Endothelial cell of umbilical vein (primary cell): Measurements from ENCODE around the gene RPS6KA6. TPM values are rescaled to one million over a fixed set of nuclear protein-coding genes. Genes with fewer than 3 reads are reported as not detected.

ENCODE experiments used
- BruUV-seq: library from RNA; stranded (reverse); fragments of 400-500 nt; replicated peaks from 2 replicates; lab custom pipeline; 2021; lab: Mats Ljungman, UMichigan
- CTCF ChIA-PET: fragments of 300-600, 350-600 bp; sonication (Branson Sonifier 250); formaldehyde crosslinking; loops from one replicate; lab custom pipeline; 2021; ENCODE audit warnings: antibody characterized with exemption, inconsistent platforms; lab: Charles Lee
- POLR2A ChIA-PET: fragments of 300-600, 350-600 bp; sonication (Branson Sonifier 250); formaldehyde crosslinking; loops from one replicate; lab custom pipeline; 2021; ENCODE audit warnings: antibody characterized with exemption, inconsistent platforms; lab: Charles Lee
- DNase-seq: peaks from one replicate; pipeline ENCODE4 v3.0.0-alpha.2; 2011; ENCODE audit warnings: low read depth, low spot score
- FAIRE-seq: peaks from 2 replicates; lab custom pipeline; 2011; peaks lifted over from hg19 to GRCh38; lab: Jason Lieb, UNC
- H2AFZ ChIP-seq: 2 replicates; pipeline ENCODE4 v1.6.0; 2012; ENCODE audit warnings: low read depth, low read length, control low read depth, inconsistent platforms
- H3K27ac ChIP-seq: 2 replicates; pipeline ENCODE4 v1.5.1; 2011; ENCODE audit warnings: low read depth, mild to moderate bottlenecking, control low read depth, low read length, moderate library complexity; ENCODE audit not compliant: insufficient read depth
- H3K27me3 ChIP-seq, 2 experiments: 2 replicates each; pipeline versions ENCODE4 v1.6.0 to v1.6.1; 2011; ENCODE audit warnings: low read length in 2 of 2, mixed read lengths in 1 of 2; ENCODE audit not compliant: control insufficient read depth in 2 of 2, insufficient read depth in 2 of 2
- H3K36me3 ChIP-seq, 2 experiments: 2 replicates in 1 of 2; 3 replicates in 1 of 2; pipeline ENCODE4 v1.5.1; 2011; ENCODE audit warnings: low read length in 2 of 2, mild to moderate bottlenecking in 1 of 2, moderate library complexity in 1 of 2; ENCODE audit not compliant: control insufficient read depth in 2 of 2, insufficient read depth in 2 of 2; ENCODE audit errors: extremely low read depth in 1 of 2
- H3K4me1 ChIP-seq: 3 replicates; pipeline ENCODE4 v1.5.1; 2011; ENCODE audit warnings: mild to moderate bottlenecking, low read length; ENCODE audit not compliant: control insufficient read depth, insufficient read depth; ENCODE audit errors: extremely low read depth
- H3K4me2 ChIP-seq: 2 replicates; pipeline ENCODE4 v1.6.1; 2011; ENCODE audit warnings: low read length, control low read depth, mixed read lengths; ENCODE audit not compliant: insufficient read depth
- H3K4me3 ChIP-seq, 3 experiments: fragments of 200-600 bp in 1 of 3; sonication (generic), shearing (Covaris generic) in 1 of 3; replicated peaks in 1 of 3; 2 replicates each; pipeline ENCODE4 v1.5.1; 2011 to 2016; ENCODE audit warnings: control low read depth in 3 of 3, low read length in 3 of 3, mild to moderate bottlenecking in 2 of 3, inconsistent platforms in 1 of 3, low read depth in 1 of 3, moderate library complexity in 1 of 3; ENCODE audit not compliant: insufficient read depth in 1 of 3
- H3K79me2 ChIP-seq: 2 replicates; pipeline ENCODE4 v1.6.0; 2012; ENCODE audit warnings: low read length, inconsistent platforms; ENCODE audit not compliant: control insufficient read depth, insufficient read depth
- H3K9ac ChIP-seq: replicated peaks from 2 replicates; pipeline ENCODE3; 2011; ENCODE audit warnings: low read length, control low read depth; ENCODE audit not compliant: insufficient read depth; ENCODE audit errors: extremely low read depth
- H3K9me1 ChIP-seq: replicated peaks from 3 replicates; pipeline ENCODE4 v1.6.0; 2011; ENCODE audit warnings: mild to moderate bottlenecking, low read length; ENCODE audit not compliant: control insufficient read depth, insufficient read depth; ENCODE audit errors: extremely low read depth
- H3K9me3 ChIP-seq: replicated peaks from 2 replicates; pipeline ENCODE4 v1.5.1; 2012; ENCODE audit warnings: low read length, inconsistent platforms; ENCODE audit not compliant: control insufficient read depth, insufficient read depth
- H4K20me1 ChIP-seq: replicated peaks from 2 replicates; pipeline ENCODE3; 2011; ENCODE audit warnings: mild to moderate bottlenecking, low read length; ENCODE audit not compliant: control insufficient read depth, insufficient read depth; ENCODE audit errors: extremely low read depth
- EZH2 ChIP-seq: IDR thresholded peaks from 2 replicates; pipeline ENCODE4 v1.6.1; 2012; ENCODE audit warnings: borderline replicate concordance, low read depth, mild to moderate bottlenecking, moderate library complexity, low read length, inconsistent platforms; ENCODE audit not compliant: severe bottlenecking
- FOS ChIP-seq: IDR thresholded peaks from 2 replicates; pipeline ENCODE4 v1.6.1; 2011; ENCODE audit warnings: mild to moderate bottlenecking, low read length, moderate library complexity, borderline replicate concordance; ENCODE audit not compliant: insufficient read depth
- GATA2 ChIP-seq: IDR thresholded peaks from 2 replicates; pipeline ENCODE4 v1.7.0; 2011; ENCODE audit warnings: low read depth, mild to moderate bottlenecking, moderate library complexity, mixed read lengths, low read length; ENCODE audit not compliant: insufficient read length, insufficient read depth
- JUN ChIP-seq: IDR thresholded peaks from 2 replicates; pipeline ENCODE4 v1.6.1; 2011; ENCODE audit warnings: borderline replicate concordance, low read depth; ENCODE audit not compliant: insufficient read length, insufficient read depth
- MYC ChIP-seq: IDR thresholded peaks from one replicate; pipeline ENCODE4 v1.6.1; 2011; ENCODE audit warnings: mild to moderate bottlenecking, low read depth, low read length
- POLR2A ChIP-seq: IDR thresholded peaks from 2 replicates; pipeline ENCODE4 v1.6.1; 2012; ENCODE audit warnings: low read depth, mild to moderate bottlenecking, control low read depth, low read length
- POLR2AphosphoS5 ChIP-seq: IDR thresholded peaks from 2 replicates; pipeline ENCODE4 v1.6.1; 2012; ENCODE audit warnings: low read depth, mild to moderate bottlenecking, control low read depth, low read length, moderate library complexity; ENCODE audit not compliant: insufficient read depth
- dilution Hi-C: fragments of 300-500 bp; cut with MboI; formaldehyde crosslinking; loops from one replicate; pipeline ENCODE4 v1.15.0; 2019; ENCODE audit warnings: low sequenced_read_pairs; ENCODE audit not compliant: extremely low pct_ligation_motif_present
- intact Hi-C: fragments of 100-400 bp; cut with micrococcal nuclease; formaldehyde crosslinking; loops from one replicate; pipeline ENCODE4 v1.10.0; 2022
- polyA plus RNA-seq, 4 experiments: library from polyadenylated mRNA; depleted of rRNA in 3 of 4; stranded (reverse) in 3 of 4; unstranded in 1 of 4; fragments of >200 nt; gene quantifications; 2 replicates each; pipeline versions ENCODE4 v1.2.1 to v1.2.3, GENCODE V29; 2011 to 2012; ENCODE audit warnings: missing spikeins in 1 of 4
- total RNA-seq: library from RNA; stranded (reverse); gene quantifications from 2 replicates; pipeline ENCODE4 v1.2.3, GENCODE V29; 2021
- TF ChIP-seq, protein P1 (sequence below): IDR thresholded peaks from 2 replicates; pipeline ENCODE4 v1.6.1; 2011; ENCODE audit not compliant: insufficient read depth, insufficient read length
- TF ChIP-seq, protein P2 (sequence below), 2 donors: IDR thresholded peaks; 1 replicate in 1 of 2; 2 replicates in 1 of 2; pipeline ENCODE4 v1.5.1; 2011; ENCODE audit warnings: low read length in 2 of 2, mild to moderate bottlenecking in 2 of 2, moderate library complexity in 2 of 2, control low read depth in 1 of 2, inconsistent platforms in 1 of 2, low read depth in 1 of 2; ENCODE audit not compliant: insufficient read depth in 1 of 2; ENCODE audit errors: extremely low read depth in 1 of 2

RPS6KA6 gene
- total and polyA plus RNA-seq, 2 donors (not counting 3 experiments of a cell fraction or from before 2014, with no cell fraction given): 0.23 to 0.69 TPM

DNA sequence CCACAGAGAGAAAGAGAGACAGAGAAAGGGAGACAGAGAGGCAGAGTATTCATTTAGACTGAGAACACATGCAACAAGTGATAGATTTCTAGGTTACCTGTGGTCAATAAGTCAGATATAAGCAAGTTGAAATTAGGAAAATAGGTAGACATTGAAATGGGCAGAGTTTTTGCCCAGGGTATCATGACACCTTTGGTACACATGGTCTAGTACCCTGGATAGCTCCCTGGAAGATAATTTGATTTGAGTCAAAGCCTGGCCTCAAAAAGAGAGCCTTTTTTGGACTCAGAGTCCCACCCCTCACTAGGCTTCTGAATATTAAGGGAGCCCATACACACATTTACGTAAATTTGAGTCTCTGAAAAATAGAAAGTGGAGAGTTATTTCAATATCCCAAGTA, 4.0 kb upstream of the RPS6KA6 start:
- H3K27ac ChIP-seq: no peak overlapping the region
- H3K4me3 ChIP-seq: no peak overlapping the region
- no peak overlapping the region for H2AFZ ChIP-seq
- no peak overlapping the region for H3K9ac ChIP-seq
- no peak overlapping the region for H3K4me2 ChIP-seq
- FAIRE-seq (no peak), DNase-seq (no peak)
- H3K36me3 ChIP-seq: no peaks in the 10 kb centered on the region
- no peaks in the 10 kb centered on the region for H3K27me3 ChIP-seq
- TF ChIP-seq MYC (no peak), FOS (no peak), JUN (no peak), EZH2 (no peak), GATA2 (no peak), POLR2AphosphoS5 (no peak), POLR2A (no peak)
- TF ChIP-seq, protein P1, sequence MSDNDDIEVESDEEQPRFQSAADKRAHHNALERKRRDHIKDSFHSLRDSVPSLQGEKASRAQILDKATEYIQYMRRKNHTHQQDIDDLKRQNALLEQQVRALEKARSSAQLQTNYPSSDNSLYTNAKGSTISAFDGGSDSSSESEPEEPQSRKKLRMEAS: no peak
- TF ChIP-seq, protein P2, sequence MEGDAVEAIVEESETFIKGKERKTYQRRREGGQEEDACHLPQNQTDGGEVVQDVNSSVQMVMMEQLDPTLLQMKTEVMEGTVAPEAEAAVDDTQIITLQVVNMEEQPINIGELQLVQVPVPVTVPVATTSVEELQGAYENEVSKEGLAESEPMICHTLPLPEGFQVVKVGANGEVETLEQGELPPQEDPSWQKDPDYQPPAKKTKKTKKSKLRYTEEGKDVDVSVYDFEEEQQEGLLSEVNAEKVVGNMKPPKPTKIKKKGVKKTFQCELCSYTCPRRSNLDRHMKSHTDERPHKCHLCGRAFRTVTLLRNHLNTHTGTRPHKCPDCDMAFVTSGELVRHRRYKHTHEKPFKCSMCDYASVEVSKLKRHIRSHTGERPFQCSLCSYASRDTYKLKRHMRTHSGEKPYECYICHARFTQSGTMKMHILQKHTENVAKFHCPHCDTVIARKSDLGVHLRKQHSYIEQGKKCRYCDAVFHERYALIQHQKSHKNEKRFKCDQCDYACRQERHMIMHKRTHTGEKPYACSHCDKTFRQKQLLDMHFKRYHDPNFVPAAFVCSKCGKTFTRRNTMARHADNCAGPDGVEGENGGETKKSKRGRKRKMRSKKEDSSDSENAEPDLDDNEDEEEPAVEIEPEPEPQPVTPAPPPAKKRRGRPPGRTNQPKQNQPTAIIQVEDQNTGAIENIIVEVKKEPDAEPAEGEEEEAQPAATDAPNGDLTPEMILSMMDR (IDR thresholded peaks at IDR 0.05; ENCODE audit: extremely low read depth in 1 of 2, insufficient read depth in 1 of 2, low read depth in 1 of 2, low read length in 2 of 2): no peak
- no TSS peak for BruUV-seq
- no peaks in the 10 kb centered on the region for H3K9me3 ChIP-seq
- H3K79me2 ChIP-seq: no peaks in the 10 kb centered on the region
- no peaks in the 10 kb centered on the region for H4K20me1 ChIP-seq
- no peaks in the 10 kb centered on the region for H3K9me1 ChIP-seq
- peaks cover 5% of the 10 kb centered on the region for H3K4me1 ChIP-seq
- POLR2A ChIA-PET: no interaction called here
- dilution Hi-C loops (no loop called here), intact Hi-C loops (no loop called here)
- CTCF ChIA-PET: no interaction called here
